HepG2 (cell line): ENCODE data around the gene TMED5. TPM values are rescaled to one million over a fixed set of nuclear protein-coding genes. Genes with fewer than 3 reads are reported as not detected.

Experiments used
- GABPA ChIP-seq, 2 experiments: IDR thresholded peaks; 2 replicates each; pipeline ENCODE4 v1.6.1; 2011 to 2016; ENCODE audit warnings: low read depth in 2 of 2, low read length in 1 of 2, missing biosample characterization in 1 of 2, missing genetic modification characterization in 1 of 2
- HHEX ChIP-seq: IDR thresholded peaks from 2 replicates; pipeline ENCODE4 v1.6.1; 2016; ENCODE audit warnings: control low read depth
- HMGXB3 ChIP-seq: sonication (generic); formaldehyde crosslinking; IDR thresholded peaks from 2 replicates; pipeline ENCODE4 v1.4.0; 2020; ENCODE audit warnings: missing genetic modification reagents, borderline replicate concordance
- KLF11 ChIP-seq: IDR thresholded peaks from 2 replicates; pipeline ENCODE4 v1.6.1; 2016; ENCODE audit warnings: missing compliant biosample characterization
- SIX1 ChIP-seq: sonication (generic); formaldehyde crosslinking; IDR thresholded peaks from 2 replicates; pipeline ENCODE4 v1.4.0; 2020; ENCODE audit warnings: missing genetic modification reagents, borderline replicate concordance
- TCF7 ChIP-seq: sonication (generic); IDR thresholded peaks from 2 replicates; pipeline ENCODE4 v1.6.1; 2016; ENCODE audit warnings: antibody characterized with exemption, low read depth
- THAP7 ChIP-seq: sonication (generic); formaldehyde crosslinking; IDR thresholded peaks from 2 replicates; pipeline ENCODE4 v1.8.1; 2023; ENCODE audit warnings: mild to moderate bottlenecking, missing genetic modification reagents
- ZBTB40 ChIP-seq, 2 experiments: fragments of 450-650 bp in 1 of 2; sonication (generic) in 1 of 2; formaldehyde crosslinking in 1 of 2; IDR thresholded peaks; 2 replicates each; pipeline versions ENCODE4 v1.6.1 to v1.8.0; 2016 to 2022; ENCODE audit warnings: antibody characterized with exemption in 1 of 2, mild to moderate bottlenecking in 1 of 2, missing genetic modification reagents in 1 of 2
- ZC3H4 ChIP-seq: sonication (generic); formaldehyde crosslinking; IDR thresholded peaks from 2 replicates; pipeline ENCODE4 v1.4.0; 2020; ENCODE audit warnings: missing genetic modification reagents, borderline replicate concordance
- ZNF224 ChIP-seq: sonication (generic); formaldehyde crosslinking; IDR thresholded peaks from 2 replicates; pipeline ENCODE4 v1.5.0; 2020; ENCODE audit warnings: mild to moderate bottlenecking, missing genetic modification reagents
- ZNF292 ChIP-seq: sonication (generic); formaldehyde crosslinking; IDR thresholded peaks from 2 replicates; pipeline ENCODE4 v1.8.1; 2022; ENCODE audit warnings: mild to moderate bottlenecking, low read depth, missing genetic modification reagents, borderline replicate concordance
- ZNF354B ChIP-seq: sonication (generic); formaldehyde crosslinking; IDR thresholded peaks from 2 replicates; pipeline ENCODE4 v1.8.0; 2022; ENCODE audit warnings: mild to moderate bottlenecking, missing genetic modification reagents
- ZNF570 ChIP-seq: sonication (generic); formaldehyde crosslinking; IDR thresholded peaks from 2 replicates; pipeline ENCODE4 v1.4.0; 2020; ENCODE audit warnings: mild to moderate bottlenecking, missing genetic modification reagents, borderline replicate concordance
- polyA plus RNA-seq, 8 experiments: library from polyadenylated mRNA; depleted of rRNA in 3 of 8; stranded (reverse) in 7 of 8; unstranded in 1 of 8; fragments of >200 nt; fragmentation: Illumina TruSeq in 4 of 8; extraction: Trizol in 4 of 8; gene quantifications; 2 replicates each; pipeline versions ENCODE4 v1.2.1 to v1.2.3, GENCODE V29; 2011 to 2016; ENCODE audit warnings: low read depth in 4 of 8, missing spikeins in 1 of 8, mixed read lengths in 1 of 8; ENCODE audit not compliant: insufficient read depth in 1 of 8
- total RNA-seq, 5 experiments: library from RNA; depleted of rRNA; stranded (reverse); fragments of >200 nt; fragmentation: Illumina TruSeq; extraction: Trizol; gene quantifications; 2 replicates each; pipeline ENCODE4 v1.2.3, GENCODE V29; 2016; ENCODE audit warnings: low read depth in 1 of 5

TMED5 gene
- total and polyA plus RNA-seq, 2 of the 13 experiments (the other 11 are each of a cell fraction or from before 2014, with no cell fraction given) = 58.1 to 99.0 TPM

GRCh38 chr1:93129507-93130099 lies 50.6 kb downstream of the TMED5 start (continued):
- TF ChIP-seq HMGXB3 (CRISPR knock-in tag) (no peak), THAP7 (CRISPR knock-in tag) (no peak), GABPA (IDR thresholded peaks at IDR 0.05; ENCODE audit: low read depth, low read length) (no peak), GABPA (CRISPR knock-in tag; IDR thresholded peaks at IDR 0.05; ENCODE audit: low read depth) (no peak; the same call in 1 of the 2 replicates), ZC3H4 (no peak), ZNF570 (no peak), ZNF354B (CRISPR knock-in tag) (no peak), ZNF292 (CRISPR knock-in tag) (no peak), ZBTB40 (IDR thresholded peaks at IDR 0.05) (no peak), ZBTB40 (CRISPR knock-in tag; IDR thresholded peaks at IDR 0.05) (no peak), SIX1 (CRISPR knock-in tag) (no peak), HHEX (peak; percentile 90), KLF11 (CRISPR knock-in tag) (no peak), ZNF224 (no peak), TCF7 (peak; percentile 57; the same call in 1 of the 2 replicates)
